Suprapubic skin (tissue), 4 donors: ENCODE data around the gene LPCAT1. TPM values are rescaled to one million over a fixed set of nuclear protein-coding genes. Genes with fewer than 3 reads are reported as not detected.

Experiments used
- DNase-seq, 2 donors: peaks; one replicate each; pipeline ENCODE4 v3.0.0-alpha.2; 2019; ENCODE audit warnings: low spot score in 2 of 2
- H3K27ac ChIP-seq: fragments of 200-600 bp; sonication (generic); one replicate; pipeline ENCODE4 v1.5.1; 2019
- H3K27me3 ChIP-seq: fragments of 200-600 bp; sonication (generic); one replicate; pipeline ENCODE4 v1.5.1; 2019
- H3K36me3 ChIP-seq: fragments of 200-600 bp; sonication (generic); one replicate; pipeline ENCODE4 v1.5.1; 2019
- H3K4me1 ChIP-seq: fragments of 200-600 bp; sonication (generic); one replicate; pipeline ENCODE4 v1.5.1; 2019
- H3K4me3 ChIP-seq: fragments of 200-600 bp; sonication (generic); one replicate; pipeline ENCODE4 v1.5.1; 2019; ENCODE audit warnings: mild to moderate bottlenecking
- H3K9me3 ChIP-seq: fragments of 200-600 bp; sonication (generic); one replicate; pipeline ENCODE4 v1.5.1; 2019
- CTCF ChIP-seq, 2 donors: fragments of 200-600 bp in 1 of 2; fragments of 450-650 bp in 1 of 2; sonication (generic) in 1 of 2; IDR thresholded peaks; one replicate each; pipeline ENCODE4 v1.5.1; 2016 to 2019; ENCODE audit warnings: antibody characterized with exemption in 2 of 2, mild to moderate bottlenecking in 1 of 2, moderate library complexity in 1 of 2
- EP300 ChIP-seq: sonication (generic); formaldehyde crosslinking; IDR thresholded peaks from one replicate; pipeline ENCODE4 v1.6.1; 2017; ENCODE audit warnings: antibody characterized with exemption
- POLR2A ChIP-seq, 2 donors: fragments of 450-650 bp; IDR thresholded peaks; one replicate each; pipeline ENCODE4 v1.6.1; 2017; ENCODE audit warnings: antibody characterized with exemption in 2 of 2, mild to moderate bottlenecking in 2 of 2, moderate library complexity in 2 of 2
- POLR2AphosphoS5 ChIP-seq, 3 donors: sonication (generic); formaldehyde crosslinking; IDR thresholded peaks; one replicate each; pipeline ENCODE4 v1.6.1; 2017; ENCODE audit warnings: antibody characterized with exemption in 3 of 3
- WGBS: methylation state at CpG from one replicate; pipeline ENCODE4 v1.1.5; 2018; 5-methylcytosine and 5-hydroxymethylcytosine counted together
- total RNA-seq, 4 donors: library from RNA; depleted of rRNA; stranded (reverse); fragments of >200 nt; gene quantifications; one replicate each; pipeline ENCODE4 v1.1.0, GENCODE V29; 2016

The LPCAT1 gene
- total RNA-seq, 4 donors from 2014 or later = 11.3 to 21.0 (median 13.8) TPM

- Histone ChIP-seq H3K9me3 (no peaks in the 10 kb centered on the region), H3K4me1 (peaks cover 7% of the 10 kb centered on the region), H3K36me3 (no peaks in the 10 kb centered on the region), H3K27me3 (no peaks in the 10 kb centered on the region), H3K27ac (no peak overlapping the region), H3K4me3 (no peak overlapping the region)
- TF ChIP-seq EP300 (no peak), CTCF (IDR thresholded peaks at IDR 0.05) (no peak), POLR2A (IDR thresholded peaks at IDR 0.05) (no peak), POLR2AphosphoS5 (IDR thresholded peaks at IDR 0.05) (no peak)
- peak in 1 of 2 donors; percentile 67 for DNase-seq
- 92% methylated on average over 9 of the region's 25 CpGs for WGBS
Measured at GRCh38 chr5:1565737-1566734, 42.3 kb upstream of the LPCAT1 start.

- DNase-seq = peak in 1 of 2 donors; percentile 70
- Histone ChIP-seq H3K27me3 (no peaks in the 10 kb centered on the region), H3K9me3 (no peaks in the 10 kb centered on the region), H3K27ac (no peak overlapping the region), H3K36me3 (no peaks in the 10 kb centered on the region), H3K4me3 (no peak overlapping the region), H3K4me1 (peaks cover 7% of the 10 kb centered on the region)
- TF ChIP-seq CTCF (IDR thresholded peaks at IDR 0.05) (no peak), EP300 (no peak), POLR2A (IDR thresholded peaks at IDR 0.05) (no peak), POLR2AphosphoS5 (IDR thresholded peaks at IDR 0.05) (no peak)
- WGBS = 78% methylated on average over 6 of the region's 22 CpGs
Measured at GRCh38 chr5:1564824-1565736, 41.3 kb upstream of the LPCAT1 start.

GRCh38 chr5:1564182-1564748 lies 40.5 kb upstream of the LPCAT1 start:
- Histone ChIP-seq H3K27me3 (no peaks in the 10 kb centered on the region), H3K4me3 (no peak overlapping the region), H3K4me1 (peaks cover 7% of the 10 kb centered on the region), H3K9me3 (no peaks in the 10 kb centered on the region), H3K27ac (no peak overlapping the region), H3K36me3 (no peaks in the 10 kb centered on the region)
- no peak for TF ChIP-seq POLR2AphosphoS5 (IDR thresholded peaks at IDR 0.05)
- no peak for TF ChIP-seq EP300
- DNase-seq = peak in 1 of 2 donors; percentile 74
- 69% methylated on average over 13 of the region's 14 CpGs for WGBS

DNA sequence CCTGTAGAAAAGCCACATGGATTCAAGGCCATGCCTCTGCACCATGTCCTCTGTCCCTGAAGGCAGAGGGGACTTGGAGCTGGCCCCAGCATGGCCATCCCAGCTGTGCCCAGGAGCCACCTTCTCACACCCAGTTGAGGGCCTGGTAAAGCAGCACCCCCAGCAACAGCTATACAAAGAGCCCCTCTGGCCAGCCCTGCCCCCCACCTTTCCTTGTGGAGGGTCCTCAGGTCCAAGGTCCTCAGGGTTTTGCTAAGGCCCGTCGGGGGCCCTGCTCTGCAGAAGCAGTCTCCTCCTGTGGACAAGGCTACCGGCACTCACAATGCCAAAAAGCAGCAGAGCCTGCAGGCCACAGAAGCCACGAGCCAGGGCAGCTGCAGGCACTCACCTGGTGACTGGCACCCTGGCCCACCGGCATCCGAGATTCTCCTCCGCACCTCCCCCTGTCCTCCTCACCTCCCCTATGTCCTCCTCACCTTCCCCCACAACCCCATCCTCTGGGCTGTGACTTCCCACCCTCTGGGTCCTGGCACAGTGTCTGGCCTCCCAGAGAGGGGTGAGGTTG lies 39.9 kb upstream of the LPCAT1 start:
- DNase-seq = peak in 1 of 2 donors; percentile 72
- no peak overlapping the region for H3K27ac ChIP-seq
- H3K27me3 ChIP-seq = no peaks in the 10 kb centered on the region
- no peak for TF ChIP-seq POLR2A (IDR thresholded peaks at IDR 0.05)
- no peak for TF ChIP-seq EP300
- no peak for TF ChIP-seq POLR2AphosphoS5 (IDR thresholded peaks at IDR 0.05)
- TF ChIP-seq CTCF (IDR thresholded peaks at IDR 0.05) = no peak
- peaks cover 7% of the 10 kb centered on the region for H3K4me1 ChIP-seq
- no peaks in the 10 kb centered on the region for H3K9me3 ChIP-seq
- no peaks in the 10 kb centered on the region for H3K36me3 ChIP-seq
- no peak overlapping the region for H3K4me3 ChIP-seq
- 70% methylated on average over 7 of the region's 7 CpGs for WGBS

- Histone ChIP-seq H3K4me1 (peaks cover 3% of the 10 kb centered on the region), H3K27ac (no peak overlapping the region), H3K27me3 (no peaks in the 10 kb centered on the region), H3K36me3 (no peaks in the 10 kb centered on the region), H3K9me3 (no peaks in the 10 kb centered on the region), H3K4me3 (no peak overlapping the region)
- 82% methylated on average over 19 of the region's 21 CpGs for WGBS
- peak in 1 of 2 donors; percentile 58 for DNase-seq
- TF ChIP-seq EP300 = no peak
- no peak for TF ChIP-seq CTCF (IDR thresholded peaks at IDR 0.05)
- TF ChIP-seq POLR2A (IDR thresholded peaks at IDR 0.05) = no peak
- no peak for TF ChIP-seq POLR2AphosphoS5 (IDR thresholded peaks at IDR 0.05)
Measured at GRCh38 chr5:1563051-1563461, 39.3 kb upstream of the LPCAT1 start.
